Activated naive CD8-positive, alpha-beta T cell (primary cell): ENCODE results near the gene NUP98.
"Not testable (repeated sequence)": the region's sequence is repeated elsewhere in the genome, so short reads cannot be mapped to it uniquely, and the experiment has no call there.

Source experiments
- H3K27ac Mint-ChIP-seq: one replicate; pipeline ENCODE4 v1.8.0; 2021; ENCODE audit warnings: mixed read lengths
- H3K27me3 Mint-ChIP-seq: one replicate; pipeline ENCODE4 v1.8.0; 2021; ENCODE audit warnings: mixed read lengths
- H3K36me3 Mint-ChIP-seq: one replicate; pipeline ENCODE4 v1.8.0; 2021; ENCODE audit warnings: mixed read lengths
- H3K4me1 Mint-ChIP-seq: one replicate; pipeline ENCODE4 v1.8.0; 2021; ENCODE audit warnings: low read depth, mixed read lengths
- H3K4me3 Mint-ChIP-seq: one replicate; pipeline ENCODE4 v1.8.0; 2021; ENCODE audit warnings: mild to moderate bottlenecking, mixed read lengths
- H3K9me3 Mint-ChIP-seq: one replicate; pipeline ENCODE4 v1.8.0; 2021; ENCODE audit warnings: low read depth, mixed read lengths

NUP98 gene

DNA sequence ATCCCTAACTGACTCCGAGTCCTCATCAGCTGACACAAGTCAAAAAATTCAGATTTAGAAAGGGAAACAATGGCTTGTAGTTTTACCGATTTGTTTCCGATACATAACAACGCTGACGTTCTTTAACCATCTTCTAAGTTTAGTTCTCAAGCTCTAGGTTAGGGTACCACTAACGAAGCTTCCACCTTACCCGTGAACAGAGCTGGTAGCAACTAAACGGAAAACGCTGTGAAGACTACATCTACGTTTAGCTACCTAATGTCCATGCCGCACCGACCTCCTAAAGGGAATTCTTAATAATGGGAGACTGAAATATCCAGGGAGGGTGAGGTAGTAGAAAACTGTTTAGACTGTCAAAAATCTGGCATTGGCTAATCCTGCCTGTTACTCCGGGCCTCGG, 1.0 kb downstream of the NUP98 start:
- H3K36me3 Mint-ChIP-seq = peaks cover 4% of the 10 kb centered on the region
- H3K27me3 Mint-ChIP-seq = no peaks in the 10 kb centered on the region
- H3K9me3 Mint-ChIP-seq = no peaks in the 10 kb centered on the region
- peaks cover 44% of the 10 kb centered on the region for H3K4me1 Mint-ChIP-seq
- H3K4me3 Mint-ChIP-seq = peak overlapping the region; percentile 98
- H3K27ac Mint-ChIP-seq = peak overlapping the region; percentile 83

GRCh38 chr11:3796002-3796311, 1.4 kb downstream of the NUP98 start:
- Mint-ChIP-seq H3K27ac (peak overlapping the region; percentile 83), H3K27me3 (no peaks in the 10 kb centered on the region), H3K4me3 (peak overlapping the region; percentile 98), H3K4me1 (peaks cover 44% of the 10 kb centered on the region), H3K9me3 (no peaks in the 10 kb centered on the region), H3K36me3 (peaks cover 4% of the 10 kb centered on the region)

DNA sequence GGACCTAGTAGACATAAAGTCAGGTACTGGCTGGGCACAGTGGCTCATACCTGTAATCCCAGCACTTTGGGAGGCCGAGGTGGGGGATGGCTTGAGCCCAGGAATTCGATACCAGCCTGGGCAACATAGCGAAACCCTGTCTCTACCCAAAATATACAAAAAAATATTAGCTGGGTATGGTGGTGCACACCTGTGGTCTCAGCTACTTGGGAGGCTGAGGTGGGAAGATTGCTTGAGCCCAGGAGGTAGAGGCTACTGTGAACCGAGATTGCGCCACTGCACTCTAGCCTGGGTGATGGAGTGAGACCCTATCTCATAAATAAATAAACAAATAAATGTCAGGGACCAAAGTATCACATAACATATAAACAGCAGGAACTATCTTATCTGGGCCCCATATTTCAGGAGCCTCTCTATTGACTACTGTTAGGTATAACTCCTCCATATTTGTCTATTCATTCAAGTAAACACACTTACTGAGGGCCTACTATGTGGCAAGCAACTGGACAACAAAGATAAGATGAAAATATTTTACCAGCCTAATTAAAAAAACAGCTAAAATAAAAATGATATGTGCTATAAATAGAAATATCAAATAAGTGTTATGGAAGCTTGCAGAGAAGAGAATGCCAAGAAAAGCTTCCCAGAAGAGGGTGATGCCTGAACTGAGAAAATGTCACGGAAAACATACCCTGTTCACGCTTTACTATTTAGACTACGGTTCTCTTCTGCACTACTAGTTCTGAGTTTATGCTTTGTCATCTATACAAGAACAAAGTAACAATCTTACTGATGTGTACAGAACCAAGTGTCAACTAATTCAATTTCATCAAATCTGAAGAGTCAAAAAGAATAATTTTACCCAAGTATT, 2.0 kb downstream of the NUP98 start:
- H3K4me3 Mint-ChIP-seq = peak overlapping the region; percentile 98
- peaks cover 4% of the 10 kb centered on the region for H3K36me3 Mint-ChIP-seq
- H3K9me3 Mint-ChIP-seq = no peaks in the 10 kb centered on the region
- peak overlapping the region; percentile 83 for H3K27ac Mint-ChIP-seq
- H3K4me1 Mint-ChIP-seq = peaks cover 48% of the 10 kb centered on the region
- no peaks in the 10 kb centered on the region for H3K27me3 Mint-ChIP-seq

- not testable (repeated sequence) for H3K27me3 Mint-ChIP-seq, H3K36me3 Mint-ChIP-seq, H3K9me3 Mint-ChIP-seq
- Mint-ChIP-seq H3K27ac (peak overlapping the region; percentile 72), H3K4me3 (peak overlapping the region; percentile 59), H3K4me1 (peaks cover 54% of the 10 kb centered on the region)
Observed at GRCh38 chr11:3794387-3794786, 3.0 kb downstream of the NUP98 start.

GRCh38 chr11:3786781-3787428, 10.4 kb downstream of the NUP98 start:
- Mint-ChIP-seq H3K36me3 (peaks cover 2% of the 10 kb centered on the region), H3K9me3 (no peaks in the 10 kb centered on the region), H3K4me1 (peaks cover 75% of the 10 kb centered on the region), H3K4me3 (peak overlapping the region; percentile 10), H3K27me3 (no peaks in the 10 kb centered on the region), H3K27ac (peak overlapping the region; percentile 59)

- Mint-ChIP-seq H3K36me3 (peaks cover 2% of the 10 kb centered on the region), H3K27ac (no peak overlapping the region), H3K27me3 (no peaks in the 10 kb centered on the region), H3K9me3 (no peaks in the 10 kb centered on the region), H3K4me3 (no peak overlapping the region), H3K4me1 (peaks cover 65% of the 10 kb centered on the region)
Observed at GRCh38 chr11:3783611-3784010, 13.7 kb downstream of the NUP98 start.

DNA sequence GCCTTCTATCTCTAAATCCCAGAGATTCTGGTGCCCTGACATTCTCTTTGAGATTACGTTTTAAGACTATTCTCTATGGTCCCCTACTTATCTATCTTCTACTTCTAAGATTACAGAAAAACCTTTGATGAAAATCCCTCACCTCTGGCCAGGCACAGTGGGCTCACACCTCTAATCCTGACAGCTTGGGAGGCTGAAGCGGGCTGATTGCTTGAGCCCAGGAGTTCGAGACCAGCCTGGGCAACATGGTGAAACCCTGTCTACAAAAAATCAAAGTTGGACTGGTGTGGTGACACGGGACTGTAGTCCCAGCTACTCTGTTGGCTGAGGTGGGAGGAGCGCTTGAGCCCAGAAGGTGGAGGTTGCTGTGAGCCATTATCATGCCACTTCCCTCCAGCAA, 14.4 kb downstream of the NUP98 start:
- no peak overlapping the region for H3K4me3 Mint-ChIP-seq

GRCh38 chr11:3781423-3781822, 15.9 kb downstream of the NUP98 start:
- Mint-ChIP-seq H3K36me3 (peaks cover 7% of the 10 kb centered on the region), H3K27ac (no peak overlapping the region), H3K9me3 (no peaks in the 10 kb centered on the region), H3K27me3 (no peaks in the 10 kb centered on the region), H3K4me1 (peaks cover 45% of the 10 kb centered on the region), H3K4me3 (no peak overlapping the region)

More for the DNA sequence above, 14.4 kb downstream of the NUP98 start:
- H3K27me3 Mint-ChIP-seq = no peaks in the 10 kb centered on the region
- peaks cover 61% of the 10 kb centered on the region for H3K4me1 Mint-ChIP-seq
- no peaks in the 10 kb centered on the region for H3K9me3 Mint-ChIP-seq
- H3K36me3 Mint-ChIP-seq = peaks cover 7% of the 10 kb centered on the region
- peak overlapping the region; percentile 34 for H3K27ac Mint-ChIP-seq

- no peaks in the 10 kb centered on the region for H3K9me3 Mint-ChIP-seq
- peaks cover 16% of the 10 kb centered on the region for H3K36me3 Mint-ChIP-seq
- no peak overlapping the region for H3K4me3 Mint-ChIP-seq
- no peaks in the 10 kb centered on the region for H3K4me1 Mint-ChIP-seq
- H3K27ac Mint-ChIP-seq = no peak overlapping the region
- H3K27me3 Mint-ChIP-seq = no peaks in the 10 kb centered on the region
Observed at GRCh38 chr11:3775736-3776406, 21.5 kb downstream of the NUP98 start.

- Mint-ChIP-seq H3K4me1 (no peaks in the 10 kb centered on the region), H3K27me3 (no peaks in the 10 kb centered on the region), H3K36me3 (peaks cover 13% of the 10 kb centered on the region), H3K27ac (no peak overlapping the region), H3K9me3 (no peaks in the 10 kb centered on the region), H3K4me3 (no peak overlapping the region)
Observed at GRCh38 chr11:3773180-3773579, 24.2 kb downstream of the NUP98 start.

GRCh38 chr11:3767536-3767935, 29.8 kb downstream of the NUP98 start:
- H3K4me3 Mint-ChIP-seq = no peak overlapping the region
- H3K9me3 Mint-ChIP-seq = no peaks in the 10 kb centered on the region
- H3K4me1 Mint-ChIP-seq = no peaks in the 10 kb centered on the region
- H3K27ac Mint-ChIP-seq = no peak overlapping the region
- no peaks in the 10 kb centered on the region for H3K27me3 Mint-ChIP-seq
- peaks cover 10% of the 10 kb centered on the region for H3K36me3 Mint-ChIP-seq

DNA sequence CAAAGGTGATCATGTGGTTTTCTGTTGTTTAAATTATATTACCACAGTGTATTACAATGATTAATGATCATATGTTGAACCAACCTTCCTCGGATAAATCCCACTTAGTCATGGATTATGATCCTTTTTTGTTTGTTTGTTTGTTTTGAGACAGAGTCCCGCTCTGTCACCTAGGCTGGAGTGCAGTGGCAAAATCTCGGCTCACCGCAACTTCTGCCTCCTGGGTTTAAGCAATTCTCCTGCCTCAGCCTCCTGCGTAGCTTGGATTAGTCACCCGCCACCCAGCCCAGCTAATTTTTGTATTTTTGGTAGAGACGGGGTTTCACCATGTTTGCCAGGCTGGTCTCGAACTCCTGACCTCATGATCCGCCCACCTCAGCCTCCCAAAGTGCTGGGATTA, 30.5 kb downstream of the NUP98 start:
- not testable (repeated sequence) for H3K4me3 Mint-ChIP-seq, H3K27ac Mint-ChIP-seq, H3K4me1 Mint-ChIP-seq, H3K27me3 Mint-ChIP-seq, H3K9me3 Mint-ChIP-seq
- peaks cover 13% of the 10 kb centered on the region for H3K36me3 Mint-ChIP-seq

- Mint-ChIP-seq H3K36me3 (peaks cover 6% of the 10 kb centered on the region), H3K27me3 (no peaks in the 10 kb centered on the region), H3K9me3 (no peaks in the 10 kb centered on the region), H3K4me1 (no peaks in the 10 kb centered on the region), H3K27ac (no peak overlapping the region), H3K4me3 (no peak overlapping the region)
Observed at GRCh38 chr11:3764266-3764665, 33.1 kb downstream of the NUP98 start.

DNA sequence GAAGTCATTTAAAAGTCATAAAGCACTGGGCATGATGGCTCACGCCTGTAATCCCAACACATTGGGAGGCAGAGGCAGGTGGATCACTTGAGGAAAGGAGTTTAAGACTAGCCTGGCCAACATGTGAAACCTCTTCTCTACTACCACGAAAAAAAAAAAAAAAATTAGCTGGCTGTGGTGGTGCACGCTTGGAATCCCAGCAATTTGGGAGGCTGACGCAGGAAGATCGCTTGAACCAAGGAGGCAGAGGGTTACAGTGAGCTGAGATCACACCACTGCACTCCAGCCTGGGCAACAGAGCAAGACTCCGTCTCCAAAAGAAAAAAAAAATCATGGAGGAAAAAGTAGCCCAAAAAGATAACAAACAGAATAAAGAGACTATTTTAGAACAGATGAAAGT, 42.2 kb downstream of the NUP98 start:
- Mint-ChIP-seq H3K4me1 (peaks cover 3% of the 10 kb centered on the region), H3K27ac (no peak overlapping the region), H3K27me3 (no peaks in the 10 kb centered on the region), H3K9me3 (no peaks in the 10 kb centered on the region), H3K4me3 (no peak overlapping the region), H3K36me3 (peaks cover 2% of the 10 kb centered on the region)

DNA sequence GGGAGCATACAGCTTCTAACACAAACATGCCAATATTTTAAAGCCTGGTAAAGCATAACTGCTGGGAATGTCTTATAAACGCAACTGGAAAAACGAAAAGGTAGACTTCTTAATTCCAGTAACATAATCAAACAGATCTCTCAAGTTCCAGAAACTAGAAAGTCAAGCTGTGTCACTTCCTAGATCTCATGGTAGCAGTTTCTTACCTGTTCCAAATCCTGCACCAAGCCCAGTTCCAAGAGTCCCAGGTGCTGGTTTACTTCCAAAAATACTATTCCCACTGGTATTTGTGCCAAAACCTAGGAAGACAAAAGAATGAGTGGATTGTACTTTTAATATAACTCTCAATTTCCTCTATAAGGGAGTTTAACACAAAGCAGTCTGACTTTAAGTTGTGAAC, 44.2 kb downstream of the NUP98 start:
- H3K4me3 Mint-ChIP-seq = no peak overlapping the region
- no peaks in the 10 kb centered on the region for H3K27me3 Mint-ChIP-seq
- H3K36me3 Mint-ChIP-seq = peaks cover 2% of the 10 kb centered on the region
- H3K27ac Mint-ChIP-seq = no peak overlapping the region
- H3K9me3 Mint-ChIP-seq = no peaks in the 10 kb centered on the region
- H3K4me1 Mint-ChIP-seq = peaks cover 3% of the 10 kb centered on the region
